HG02981 (cell line): ENCODE data around the gene CREM.
"Not testable (repeated sequence)": the region's sequence is repeated elsewhere in the genome, so short reads cannot be mapped to it uniquely, and the experiment has no call there.

Source experiments
- ATAC-seq: cut with Tn5 transposase; IDR thresholded peaks from one replicate; pipeline ENCODE4 v1.9.1; 2021; ENCODE audit warnings: mild to moderate bottlenecking, moderate library complexity; ENCODE audit not compliant: unreplicated experiment

CREM gene

DNA sequence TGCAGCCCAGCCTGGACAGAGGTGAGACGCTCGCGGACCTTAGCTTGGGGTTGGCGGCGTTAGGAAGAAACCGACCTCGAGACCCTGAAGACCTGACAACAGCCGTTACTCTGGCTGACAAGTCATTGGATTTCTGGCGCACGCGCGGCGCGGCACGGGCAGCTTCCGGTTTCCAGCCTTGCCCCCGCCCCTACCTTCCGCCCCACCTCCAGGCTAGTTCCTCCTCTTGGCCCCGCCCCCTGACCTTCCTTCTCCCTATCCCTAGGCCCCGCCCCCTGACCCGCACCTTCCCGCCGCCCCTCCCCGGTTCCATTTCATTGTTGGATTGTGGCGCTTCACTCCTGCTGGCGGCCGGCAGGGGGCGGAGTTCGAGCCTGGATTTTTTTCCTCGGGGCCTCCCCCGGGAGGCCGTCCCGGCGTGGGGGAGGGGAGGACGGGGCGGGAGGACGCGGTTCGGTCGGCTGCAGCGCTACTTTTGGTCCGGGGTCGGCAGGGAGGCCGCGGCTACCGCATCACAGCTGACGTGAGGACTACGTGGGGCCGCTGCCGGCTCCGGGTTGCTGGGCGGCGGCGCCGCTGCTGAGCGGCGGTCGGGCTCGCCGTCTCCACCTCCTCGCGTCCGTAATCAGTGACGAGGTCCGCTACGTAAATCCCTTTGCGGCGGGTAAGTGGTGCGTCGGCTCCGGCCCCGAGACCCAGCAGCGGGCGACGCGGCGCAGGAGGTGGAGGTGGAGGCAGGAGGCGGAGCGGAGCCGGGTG is at the start of gene CREM:
Gene CREM, plus strand, starts transcription at position 317 of the 759 bp plus-strand sequence. CDS start 10,990 bp downstream, outside the sequence.
- peak; percentile 78 for ATAC-seq

DNA sequence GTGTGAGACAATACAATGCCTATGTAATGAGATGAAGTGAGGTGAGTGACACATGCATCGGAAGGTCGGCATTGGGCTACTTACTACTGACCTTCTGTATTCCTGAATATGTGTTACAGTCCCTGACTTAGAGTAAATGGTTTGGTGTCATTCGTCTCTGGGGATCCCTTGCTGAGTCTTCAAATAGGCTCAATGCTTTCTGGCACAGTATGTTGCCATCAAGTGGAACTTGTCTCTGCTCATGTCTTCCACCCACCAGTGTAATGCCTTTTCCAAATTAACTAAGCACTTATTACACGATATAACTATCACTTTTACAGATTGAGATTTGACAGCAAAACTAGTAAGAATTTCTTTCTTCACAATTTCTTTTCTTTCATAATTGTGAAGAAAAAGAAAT is 47.4 kb upstream of the CREM start:
- ATAC-seq, result no peak

- no peak for ATAC-seq
Measured at GRCh38 chr10:35079763-35080162, 46.9 kb upstream of the CREM start.

GRCh38 chr10:35080261-35080660 is 46.4 kb upstream of the CREM start:
- not testable (repeated sequence) for ATAC-seq

- ATAC-seq, result no peak
Measured at GRCh38 chr10:35083242-35083641, 43.4 kb upstream of the CREM start.

DNA sequence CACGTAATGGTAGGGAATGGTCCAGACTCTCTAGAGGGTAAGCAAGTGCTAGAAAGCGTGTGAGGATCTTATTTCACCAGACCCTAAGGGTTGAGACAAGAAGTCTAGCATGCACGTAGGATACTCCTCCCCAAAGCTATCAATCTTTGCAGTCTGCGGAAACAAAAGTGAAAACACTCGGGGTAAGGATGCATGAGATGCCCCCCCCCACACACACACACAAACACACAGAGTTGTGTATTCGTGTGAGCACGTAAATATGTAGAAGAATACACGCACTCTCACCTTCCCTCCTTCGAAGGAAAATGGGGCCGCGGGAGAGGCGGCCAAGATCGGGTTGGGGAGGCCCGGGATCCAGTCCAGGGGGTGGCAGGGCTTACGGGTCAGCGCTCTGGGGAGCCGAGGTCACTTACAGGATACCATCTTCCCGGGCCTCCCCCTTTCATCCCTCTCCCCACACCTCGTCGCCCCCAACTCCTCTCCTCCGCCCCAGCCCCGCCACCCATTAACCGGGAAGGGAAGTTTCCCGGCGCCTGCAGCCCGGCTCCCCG is 37.0 kb upstream of the CREM start:
- peak; percentile 17 for ATAC-seq

GRCh38 chr10:35090162-35090954 is 36.3 kb upstream of the CREM start, which contains the start of gene CUL2:
Gene CUL2 (minus strand): TSS chr10:35090341. CDS start chr10:35071317, 19,024 bp downstream.
- peak; percentile 93 for ATAC-seq

DNA sequence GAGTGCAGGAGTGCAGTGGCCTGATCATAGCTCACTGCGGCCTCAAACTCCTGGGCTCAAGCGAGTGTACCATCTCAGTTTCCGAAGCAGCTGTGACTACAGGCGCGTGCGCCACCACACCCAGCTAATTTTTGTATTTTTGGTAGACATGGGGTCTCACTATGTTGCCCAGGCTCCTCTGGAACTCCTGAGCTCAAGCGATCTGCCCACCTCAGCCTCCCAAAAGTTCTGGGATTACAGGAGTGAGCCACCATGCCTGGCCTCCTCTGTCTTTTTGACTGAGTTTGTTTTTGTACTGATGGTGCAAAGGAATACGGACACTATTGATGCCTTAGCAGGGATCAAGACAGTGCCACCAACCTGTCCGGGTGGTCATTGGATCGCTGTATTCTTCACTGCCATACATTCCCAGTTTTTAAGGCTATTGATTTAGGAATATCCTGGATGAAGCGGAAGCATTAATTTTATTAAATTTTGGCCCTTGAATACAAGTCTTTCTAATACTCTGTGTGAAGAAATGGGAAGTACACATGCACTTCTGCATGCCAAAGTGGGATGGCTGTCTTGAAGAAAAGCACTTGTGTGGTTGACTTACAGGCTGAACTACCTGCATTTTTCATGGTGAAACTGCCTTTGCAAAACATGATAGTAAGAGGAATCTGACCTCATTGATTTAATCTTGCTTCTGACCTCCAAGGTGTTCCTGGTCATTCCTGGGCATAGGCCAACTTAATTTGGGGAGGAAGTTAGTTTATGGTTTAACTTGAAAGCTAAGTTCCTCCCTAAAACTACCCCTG is 34.5 kb upstream of the CREM start:
- no peak for ATAC-seq

DNA sequence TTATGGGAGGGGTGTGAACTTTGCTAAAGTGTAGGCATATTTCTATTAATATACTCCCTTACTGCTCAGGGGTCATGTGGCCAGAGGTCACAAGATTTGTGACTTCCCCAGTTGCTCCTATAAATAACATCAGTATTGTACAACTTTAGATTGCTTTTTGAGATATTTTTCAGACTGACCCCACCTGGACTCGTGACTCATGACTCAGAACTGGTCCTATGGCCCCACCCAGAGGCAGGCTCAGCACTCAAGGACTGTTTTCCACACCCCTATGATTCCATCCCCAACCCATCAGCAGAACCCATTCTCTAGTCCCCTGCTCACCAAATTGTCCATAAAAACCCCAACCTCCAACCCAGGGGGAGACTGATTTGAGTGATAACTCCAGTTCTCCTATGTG is 33.8 kb upstream of the CREM start:
- no peak for ATAC-seq

GRCh38 chr10:35096312-35096711 is 30.3 kb upstream of the CREM start:
- ATAC-seq, result no peak

GRCh38 chr10:35097510-35097909 is 29.1 kb upstream of the CREM start:
- no peak for ATAC-seq

GRCh38 chr10:35103882-35104281 is 22.8 kb upstream of the CREM start:
- ATAC-seq, result no peak

GRCh38 chr10:35112571-35112970 is 14.1 kb upstream of the CREM start:
- ATAC-seq, result no peak

GRCh38 chr10:35119378-35119777 is 7.3 kb upstream of the CREM start:
- ATAC-seq, result no peak

- ATAC-seq, result no peak
Measured at GRCh38 chr10:35124540-35124939, 2.1 kb upstream of the CREM start.

- peak; percentile 0 for ATAC-seq
Measured at GRCh38 chr10:35126062-35126529, 550 bp upstream of the CREM start.

- peak; percentile 7 for ATAC-seq
Measured at GRCh38 chr10:35127289-35127891, 744 bp downstream of the CREM start.

DNA sequence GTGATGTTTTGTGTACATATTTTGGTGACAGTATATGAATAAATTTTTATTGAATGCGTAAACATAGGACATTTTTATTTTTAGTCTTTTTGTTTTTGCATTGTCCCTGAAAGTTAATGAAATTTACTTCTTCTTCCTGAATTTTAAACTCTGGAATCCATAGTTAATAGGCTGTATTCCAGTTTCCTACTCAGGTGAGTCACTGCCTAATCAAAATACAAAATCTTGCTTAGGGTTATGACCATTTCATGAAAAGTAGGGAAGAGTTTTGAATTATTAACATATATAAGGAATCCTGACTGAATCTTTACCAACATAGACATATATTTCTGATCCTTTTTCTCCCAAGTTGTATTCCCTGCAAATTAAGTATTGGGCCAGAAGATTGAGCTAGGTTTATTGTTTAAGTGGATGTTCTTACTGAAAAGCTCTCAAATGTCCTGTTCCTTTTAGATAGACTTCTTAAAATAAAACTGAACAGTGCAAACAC is 2.6 kb downstream of the CREM start:
- ATAC-seq, result no peak

GRCh38 chr10:35130663-35131062 is 4.0 kb downstream of the CREM start:
- no peak for ATAC-seq

- no peak for ATAC-seq
Measured at GRCh38 chr10:35132727-35133126, 6.1 kb downstream of the CREM start.
